ENCODE data around the gene RYR3.

DNA sequence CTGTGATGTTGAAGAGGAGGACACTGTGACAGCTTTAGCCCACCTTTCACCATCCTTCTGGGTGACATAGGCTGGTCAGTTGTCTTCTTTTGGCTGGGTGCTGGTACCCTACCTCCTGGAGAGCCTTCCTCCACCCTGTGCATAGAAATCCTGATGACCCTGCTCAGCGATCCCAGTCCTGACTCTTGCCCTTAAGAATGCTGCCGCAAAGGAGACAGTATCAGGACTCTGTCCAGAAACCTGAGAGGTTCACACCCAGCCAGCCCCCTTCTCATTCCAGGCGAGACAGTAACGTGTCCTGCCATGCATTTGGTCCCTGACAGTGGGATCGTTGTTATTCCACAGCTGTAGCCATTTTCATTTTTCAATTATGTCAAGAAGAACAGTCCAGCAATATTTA lies 344.7 kb downstream of the RYR3 start:
- TF ChIP-seq, protein P1, sequence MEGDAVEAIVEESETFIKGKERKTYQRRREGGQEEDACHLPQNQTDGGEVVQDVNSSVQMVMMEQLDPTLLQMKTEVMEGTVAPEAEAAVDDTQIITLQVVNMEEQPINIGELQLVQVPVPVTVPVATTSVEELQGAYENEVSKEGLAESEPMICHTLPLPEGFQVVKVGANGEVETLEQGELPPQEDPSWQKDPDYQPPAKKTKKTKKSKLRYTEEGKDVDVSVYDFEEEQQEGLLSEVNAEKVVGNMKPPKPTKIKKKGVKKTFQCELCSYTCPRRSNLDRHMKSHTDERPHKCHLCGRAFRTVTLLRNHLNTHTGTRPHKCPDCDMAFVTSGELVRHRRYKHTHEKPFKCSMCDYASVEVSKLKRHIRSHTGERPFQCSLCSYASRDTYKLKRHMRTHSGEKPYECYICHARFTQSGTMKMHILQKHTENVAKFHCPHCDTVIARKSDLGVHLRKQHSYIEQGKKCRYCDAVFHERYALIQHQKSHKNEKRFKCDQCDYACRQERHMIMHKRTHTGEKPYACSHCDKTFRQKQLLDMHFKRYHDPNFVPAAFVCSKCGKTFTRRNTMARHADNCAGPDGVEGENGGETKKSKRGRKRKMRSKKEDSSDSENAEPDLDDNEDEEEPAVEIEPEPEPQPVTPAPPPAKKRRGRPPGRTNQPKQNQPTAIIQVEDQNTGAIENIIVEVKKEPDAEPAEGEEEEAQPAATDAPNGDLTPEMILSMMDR (IDR thresholded peaks at IDR 0.05; ENCODE audit: low read depth, low read length), result no peak
- TF ChIP-seq EZH2phosphoT487 (IDR thresholded peaks at IDR 0.05; ENCODE audit: low read depth), result no peak

Measured in OCI-LY3 (cell line).